NB4 (cell line): ENCODE data around the gene MAP9.

Experiments
- MYC ChIP-seq: IDR thresholded peaks from 2 replicates; pipeline ENCODE4 v1.6.1; 2011; ENCODE audit warnings: low read depth, low read length
- POLR2A ChIP-seq: IDR thresholded peaks from 2 replicates; pipeline ENCODE4 v1.6.1; 2011; ENCODE audit warnings: mild to moderate bottlenecking; ENCODE audit not compliant: insufficient read length; ENCODE audit errors: extremely low read depth
- TF ChIP-seq, protein P1 (sequence below): IDR thresholded peaks from one replicate; pipeline ENCODE4 v1.5.1; 2012; ENCODE audit warnings: low read depth, low read length

GRCh38 chr4:155339588-155339987, 37.2 kb downstream of the MAP9 start:
- TF ChIP-seq, protein P1, sequence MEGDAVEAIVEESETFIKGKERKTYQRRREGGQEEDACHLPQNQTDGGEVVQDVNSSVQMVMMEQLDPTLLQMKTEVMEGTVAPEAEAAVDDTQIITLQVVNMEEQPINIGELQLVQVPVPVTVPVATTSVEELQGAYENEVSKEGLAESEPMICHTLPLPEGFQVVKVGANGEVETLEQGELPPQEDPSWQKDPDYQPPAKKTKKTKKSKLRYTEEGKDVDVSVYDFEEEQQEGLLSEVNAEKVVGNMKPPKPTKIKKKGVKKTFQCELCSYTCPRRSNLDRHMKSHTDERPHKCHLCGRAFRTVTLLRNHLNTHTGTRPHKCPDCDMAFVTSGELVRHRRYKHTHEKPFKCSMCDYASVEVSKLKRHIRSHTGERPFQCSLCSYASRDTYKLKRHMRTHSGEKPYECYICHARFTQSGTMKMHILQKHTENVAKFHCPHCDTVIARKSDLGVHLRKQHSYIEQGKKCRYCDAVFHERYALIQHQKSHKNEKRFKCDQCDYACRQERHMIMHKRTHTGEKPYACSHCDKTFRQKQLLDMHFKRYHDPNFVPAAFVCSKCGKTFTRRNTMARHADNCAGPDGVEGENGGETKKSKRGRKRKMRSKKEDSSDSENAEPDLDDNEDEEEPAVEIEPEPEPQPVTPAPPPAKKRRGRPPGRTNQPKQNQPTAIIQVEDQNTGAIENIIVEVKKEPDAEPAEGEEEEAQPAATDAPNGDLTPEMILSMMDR = no peak
- TF ChIP-seq POLR2A (no peak), MYC (no peak)
